Nephron progenitor cell (in vitro differentiated cells): Measurements from ENCODE around the gene CDYL2.

ENCODE experiments used
- DNase-seq: peaks from one replicate; pipeline ENCODE4 v3.0.0; 2021
- H3K27ac Mint-ChIP-seq: 2 replicates; pipeline ENCODE4 v1.8.0; 2021; ENCODE audit warnings: mild to moderate bottlenecking, moderate library complexity, mixed read lengths
- H3K27me3 Mint-ChIP-seq: 2 replicates; pipeline ENCODE4 v1.8.0; 2021; ENCODE audit warnings: mild to moderate bottlenecking, low read depth, mixed read lengths; ENCODE audit not compliant: poor library complexity
- H3K36me3 Mint-ChIP-seq: 2 replicates; pipeline ENCODE4 v1.8.0; 2021; ENCODE audit warnings: low read depth, mixed read lengths
- H3K4me1 Mint-ChIP-seq: 2 replicates; pipeline ENCODE4 v1.8.0; 2021; ENCODE audit warnings: mixed read lengths
- H3K4me3 Mint-ChIP-seq: 2 replicates; pipeline ENCODE4 v1.8.0; 2021; ENCODE audit warnings: mild to moderate bottlenecking, moderate library complexity, mixed read lengths
- H3K9me3 Mint-ChIP-seq: 2 replicates; pipeline ENCODE4 v1.8.0; 2021; ENCODE audit warnings: mild to moderate bottlenecking, moderate library complexity, mixed read lengths
- CTCF ChIP-seq: fragments of 200-600 bp; sonication (generic); IDR thresholded peaks from 2 replicates; pipeline ENCODE4 v1.5.0; 2021; ENCODE audit warnings: antibody characterized with exemption

CDYL2 gene

GRCh38 chr16:80674884-80675283 lies 129.5 kb downstream of the CDYL2 start:
- DNase-seq: no peak

GRCh38 chr16:80672379-80672778 lies 132.0 kb downstream of the CDYL2 start:
- Mint-ChIP-seq H3K27ac (no peak overlapping the region), H3K9me3 (peaks cover 14% of the 10 kb centered on the region), H3K4me1 (peaks cover 2% of the 10 kb centered on the region), H3K36me3 (no peaks in the 10 kb centered on the region), H3K4me3 (no peak overlapping the region), H3K27me3 (peaks cover 12% of the 10 kb centered on the region)
- no peak for TF ChIP-seq CTCF
- DNase-seq: no peak

More at GRCh38 chr16:80674884-80675283, 129.5 kb downstream of the CDYL2 start:
- Mint-ChIP-seq H3K4me3 (no peak overlapping the region), H3K27me3 (peaks cover 9% of the 10 kb centered on the region), H3K4me1 (no peaks in the 10 kb centered on the region), H3K36me3 (no peaks in the 10 kb centered on the region), H3K27ac (no peak overlapping the region), H3K9me3 (peaks cover 21% of the 10 kb centered on the region)
- no peak for TF ChIP-seq CTCF

- H3K27ac Mint-ChIP-seq: no peak overlapping the region
- TF ChIP-seq CTCF: no peak
- no peak for DNase-seq
- no peaks in the 10 kb centered on the region for H3K36me3 Mint-ChIP-seq
- H3K4me1 Mint-ChIP-seq: peaks cover 4% of the 10 kb centered on the region
- no peak overlapping the region for H3K4me3 Mint-ChIP-seq
- H3K9me3 Mint-ChIP-seq: peaks cover 9% of the 10 kb centered on the region
- peaks cover 9% of the 10 kb centered on the region for H3K27me3 Mint-ChIP-seq
Observed at GRCh38 chr16:80671281-80671849, 133.0 kb downstream of the CDYL2 start.

- H3K9me3 Mint-ChIP-seq: peaks cover 5% of the 10 kb centered on the region
- peaks cover 4% of the 10 kb centered on the region for H3K4me1 Mint-ChIP-seq
- no peak overlapping the region for H3K27ac Mint-ChIP-seq
- no peak overlapping the region for H3K4me3 Mint-ChIP-seq
- no peak for DNase-seq
- H3K36me3 Mint-ChIP-seq: no peaks in the 10 kb centered on the region
- H3K27me3 Mint-ChIP-seq: peaks cover 15% of the 10 kb centered on the region
- TF ChIP-seq CTCF: no peak
Observed at GRCh38 chr16:80670170-80670865, 134.1 kb downstream of the CDYL2 start.

- DNase-seq: no peak
- peaks cover 13% of the 10 kb centered on the region for H3K27me3 Mint-ChIP-seq
- H3K4me1 Mint-ChIP-seq: peaks cover 4% of the 10 kb centered on the region
- no peak overlapping the region for H3K27ac Mint-ChIP-seq
- no peak for TF ChIP-seq CTCF
- no peak overlapping the region for H3K4me3 Mint-ChIP-seq
- peaks cover 3% of the 10 kb centered on the region for H3K9me3 Mint-ChIP-seq
- no peaks in the 10 kb centered on the region for H3K36me3 Mint-ChIP-seq
Observed at GRCh38 chr16:80669673-80670072, 134.7 kb downstream of the CDYL2 start.

- Mint-ChIP-seq H3K36me3 (no peaks in the 10 kb centered on the region), H3K4me3 (no peak overlapping the region), H3K27me3 (peaks cover 22% of the 10 kb centered on the region), H3K27ac (no peak overlapping the region), H3K9me3 (peaks cover 4% of the 10 kb centered on the region), H3K4me1 (peaks cover 12% of the 10 kb centered on the region)
- TF ChIP-seq CTCF: no peak
- no peak for DNase-seq
Observed at GRCh38 chr16:80667925-80668324, 136.5 kb downstream of the CDYL2 start.
